GF-D8 (cell line): ENCODE results near the gene SLC4A5.

Experiments
- DNase-seq: peaks from one replicate; lab custom pipeline; 2025; lab: John Stamatoyannopoulos, UW

SLC4A5 gene, protein sequence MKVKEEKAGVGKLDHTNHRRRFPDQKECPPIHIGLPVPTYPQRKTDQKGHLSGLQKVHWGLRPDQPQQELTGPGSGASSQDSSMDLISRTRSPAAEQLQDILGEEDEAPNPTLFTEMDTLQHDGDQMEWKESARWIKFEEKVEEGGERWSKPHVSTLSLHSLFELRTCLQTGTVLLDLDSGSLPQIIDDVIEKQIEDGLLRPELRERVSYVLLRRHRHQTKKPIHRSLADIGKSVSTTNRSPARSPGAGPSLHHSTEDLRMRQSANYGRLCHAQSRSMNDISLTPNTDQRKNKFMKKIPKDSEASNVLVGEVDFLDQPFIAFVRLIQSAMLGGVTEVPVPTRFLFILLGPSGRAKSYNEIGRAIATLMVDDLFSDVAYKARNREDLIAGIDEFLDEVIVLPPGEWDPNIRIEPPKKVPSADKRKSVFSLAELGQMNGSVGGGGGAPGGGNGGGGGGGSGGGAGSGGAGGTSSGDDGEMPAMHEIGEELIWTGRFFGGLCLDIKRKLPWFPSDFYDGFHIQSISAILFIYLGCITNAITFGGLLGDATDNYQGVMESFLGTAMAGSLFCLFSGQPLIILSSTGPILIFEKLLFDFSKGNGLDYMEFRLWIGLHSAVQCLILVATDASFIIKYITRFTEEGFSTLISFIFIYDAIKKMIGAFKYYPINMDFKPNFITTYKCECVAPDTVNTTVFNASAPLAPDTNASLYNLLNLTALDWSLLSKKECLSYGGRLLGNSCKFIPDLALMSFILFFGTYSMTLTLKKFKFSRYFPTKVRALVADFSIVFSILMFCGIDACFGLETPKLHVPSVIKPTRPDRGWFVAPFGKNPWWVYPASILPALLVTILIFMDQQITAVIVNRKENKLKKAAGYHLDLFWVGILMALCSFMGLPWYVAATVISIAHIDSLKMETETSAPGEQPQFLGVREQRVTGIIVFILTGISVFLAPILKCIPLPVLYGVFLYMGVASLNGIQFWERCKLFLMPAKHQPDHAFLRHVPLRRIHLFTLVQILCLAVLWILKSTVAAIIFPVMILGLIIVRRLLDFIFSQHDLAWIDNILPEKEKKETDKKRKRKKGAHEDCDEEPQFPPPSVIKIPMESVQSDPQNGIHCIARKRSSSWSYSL

DNA sequence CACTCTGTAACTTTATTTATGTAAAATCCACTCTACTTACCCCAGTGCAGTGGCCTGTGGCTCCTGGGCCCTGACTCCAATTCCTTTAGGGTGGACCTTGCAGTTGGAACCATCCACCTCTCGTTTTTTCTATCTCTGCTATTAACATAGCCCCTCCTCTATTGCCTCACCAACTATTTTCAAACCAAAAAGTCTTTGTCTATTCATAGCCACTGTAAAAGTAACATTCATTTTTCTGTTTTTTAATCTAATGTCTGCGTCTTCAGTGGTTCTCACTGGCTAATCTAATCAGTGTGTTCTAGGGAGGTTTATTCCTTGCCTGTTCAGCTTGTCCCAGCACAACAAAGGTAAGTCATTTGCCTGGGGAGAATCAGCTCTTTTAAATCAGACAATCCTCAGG is at the start of gene SLC4A5:
Gene SLC4A5 (minus strand): TSS at position 101 of the 400 bp plus-strand sequence. CDS start 28,393 bp downstream, outside the sequence.
- no peak for DNase-seq

DNA sequence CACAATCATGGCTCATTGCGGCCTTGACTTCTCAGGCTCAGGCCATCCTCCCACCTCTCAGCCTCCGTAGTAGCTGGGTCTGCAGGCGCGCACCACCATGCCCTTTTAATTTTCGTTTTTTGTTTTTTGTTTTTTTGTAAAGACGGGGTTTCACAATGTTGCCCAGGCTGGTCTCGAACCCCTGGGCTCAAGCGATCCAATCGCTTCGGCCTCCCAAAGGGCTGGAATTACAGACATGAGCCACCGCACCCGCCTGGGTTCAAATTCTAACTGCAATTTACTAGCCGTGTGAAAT is 49.2 kb upstream of the SLC4A5 start:
- no peak for DNase-seq

DNA sequence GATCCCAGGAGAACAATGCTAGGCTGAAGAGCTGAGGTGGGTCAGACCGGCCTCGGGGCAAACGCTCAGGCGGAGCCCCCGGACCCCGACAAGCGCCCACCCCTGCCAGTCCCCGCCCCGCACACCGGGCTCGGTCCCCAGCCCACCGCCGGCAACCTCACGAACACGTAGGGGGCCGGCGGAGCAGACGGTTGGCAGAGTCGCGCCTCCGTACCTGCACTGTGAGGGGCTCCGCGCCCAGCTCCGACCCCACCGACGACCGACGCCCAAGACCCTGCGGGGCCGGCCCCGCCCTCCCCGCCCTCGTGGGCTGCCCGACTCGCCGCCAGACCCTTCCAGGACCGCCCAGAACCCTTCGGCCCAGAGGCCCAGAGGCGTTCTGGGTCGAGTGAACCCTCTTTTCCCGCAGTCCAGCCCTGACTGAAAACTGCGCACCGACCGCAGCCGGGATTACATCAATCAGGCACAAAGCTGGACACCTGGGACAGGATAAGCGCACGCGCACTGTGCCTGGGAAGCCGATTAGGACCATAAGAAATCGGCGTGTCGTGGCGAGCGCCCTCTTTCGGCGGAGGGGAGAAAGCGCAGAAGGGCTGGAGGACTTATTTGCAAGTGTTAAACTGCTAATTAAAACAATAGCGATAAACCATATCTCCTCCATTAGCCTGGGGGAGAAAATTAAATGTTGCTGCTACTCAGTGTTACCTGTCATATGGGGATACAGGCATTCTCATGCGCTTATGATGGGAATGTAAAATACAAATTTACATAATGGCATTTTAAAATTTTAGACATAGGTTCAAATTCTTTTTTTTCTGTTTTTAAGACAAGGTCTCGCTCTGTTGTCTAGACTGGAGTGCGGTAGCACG is 48.6 kb upstream of the SLC4A5 start:
- peak; percentile 61 for DNase-seq

DNA sequence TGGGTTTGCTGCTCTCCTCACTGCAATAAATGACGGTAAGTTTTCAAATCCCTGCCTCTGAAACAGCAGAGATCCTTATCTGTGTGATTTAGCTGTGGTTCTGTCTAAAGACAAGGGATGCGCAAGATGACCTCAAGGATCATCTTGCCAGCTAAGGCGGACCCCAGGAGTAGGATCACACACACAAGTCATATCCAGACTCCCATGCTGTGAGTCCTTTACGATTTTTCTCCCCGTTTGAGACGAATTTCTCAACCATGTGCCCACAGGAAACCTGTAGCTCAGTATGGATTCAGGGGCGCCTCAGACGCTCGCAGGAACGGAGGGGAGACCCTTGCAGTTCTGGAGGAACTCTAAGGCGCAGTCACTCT is 48.0 kb upstream of the SLC4A5 start:
- no peak for DNase-seq

DNA sequence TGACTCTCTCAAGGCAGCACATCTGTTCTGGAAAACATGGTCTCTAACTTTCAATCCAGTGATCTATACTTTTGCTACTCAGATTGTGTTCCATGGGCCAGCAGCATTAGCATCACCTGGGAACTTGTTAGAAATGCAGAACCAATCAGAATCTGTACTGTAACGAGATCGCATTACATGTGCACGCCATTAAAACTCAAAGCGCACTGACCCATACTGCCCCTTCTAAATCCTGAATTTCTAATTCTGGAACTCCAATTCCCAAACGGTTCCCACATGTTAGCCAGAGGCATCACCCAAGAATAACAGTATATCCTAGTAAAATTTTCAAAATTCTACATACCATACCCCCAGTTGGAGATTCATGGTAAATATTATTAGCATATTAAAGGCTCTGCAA is 47.4 kb upstream of the SLC4A5 start:
- no peak for DNase-seq

DNA sequence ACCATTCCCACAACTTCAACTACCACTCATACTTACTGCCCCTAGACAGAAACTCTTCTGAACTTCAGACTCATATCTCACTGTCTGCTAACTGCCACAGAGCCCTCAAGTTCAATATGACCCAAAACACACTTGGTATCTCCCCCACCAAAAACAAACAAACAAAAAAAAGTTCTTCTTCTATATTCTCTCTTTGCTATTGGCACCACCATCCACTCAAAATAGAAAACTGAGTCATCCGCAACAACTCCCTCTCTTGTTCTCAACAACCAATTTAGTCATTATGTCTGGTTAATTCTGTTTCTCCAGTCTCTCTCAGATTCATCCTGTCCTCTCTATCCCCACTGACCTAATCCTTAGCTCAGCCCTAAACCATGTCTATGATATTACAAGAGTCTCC is 44.1 kb upstream of the SLC4A5 start:
- DNase-seq, result no peak

DNA sequence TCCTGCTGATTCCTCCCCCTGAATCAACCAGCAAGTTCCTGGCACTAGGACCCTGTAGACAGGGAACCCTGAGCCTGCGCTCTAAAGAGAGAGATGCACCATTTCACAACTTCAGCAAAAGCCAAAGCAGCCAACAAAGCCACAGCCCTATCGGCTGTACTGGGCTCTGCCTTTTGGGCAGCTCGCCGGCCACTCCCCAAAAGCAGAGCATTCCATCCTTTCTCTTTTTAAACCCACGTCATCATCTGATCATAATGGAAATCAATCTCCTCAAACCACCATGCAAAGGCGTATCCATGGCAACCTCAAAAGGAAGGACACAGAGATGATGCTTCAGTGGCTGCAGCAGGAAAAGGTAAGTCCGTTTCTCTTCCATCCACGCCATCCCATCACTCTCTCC is 42.2 kb upstream of the SLC4A5 start:
- no peak for DNase-seq

DNA sequence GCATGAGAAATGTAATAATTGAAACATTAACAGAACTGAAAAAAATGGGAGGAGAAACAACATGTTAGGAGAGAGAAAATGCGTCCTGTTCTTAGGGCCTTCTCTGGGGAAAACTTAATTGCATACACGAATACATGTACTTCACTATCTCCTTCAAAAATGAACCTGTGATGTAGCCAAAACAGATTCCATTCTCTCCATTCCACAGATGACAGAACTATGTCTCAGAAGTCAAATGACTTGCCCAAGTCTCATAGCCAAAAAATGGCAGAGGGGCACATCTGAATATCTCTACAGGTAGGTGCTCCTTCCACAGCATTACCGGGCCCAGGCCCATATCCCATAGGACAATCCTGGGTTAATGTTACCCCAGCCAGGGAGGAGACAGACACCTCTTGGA is 40.8 kb upstream of the SLC4A5 start:
- DNase-seq, result no peak

DNA sequence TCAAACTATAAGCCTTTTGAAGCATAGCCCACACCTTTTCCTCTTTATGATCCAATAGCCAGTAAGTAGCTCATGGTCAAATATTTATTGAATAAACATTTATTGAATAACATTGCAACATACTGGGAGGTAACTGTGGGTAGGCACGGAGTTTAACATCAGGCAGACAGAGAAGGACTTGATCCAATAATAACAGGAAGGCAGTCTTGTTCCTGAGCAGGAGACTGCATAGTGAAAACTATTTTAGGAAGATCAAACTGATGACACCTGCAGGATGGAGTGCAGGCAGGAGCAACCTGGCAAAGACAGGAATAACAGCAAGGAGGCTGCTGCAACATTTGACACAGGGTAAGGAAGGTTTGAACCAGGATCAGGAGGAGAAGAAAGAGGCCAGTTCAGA is 40.0 kb upstream of the SLC4A5 start:
- DNase-seq, result no peak

DNA sequence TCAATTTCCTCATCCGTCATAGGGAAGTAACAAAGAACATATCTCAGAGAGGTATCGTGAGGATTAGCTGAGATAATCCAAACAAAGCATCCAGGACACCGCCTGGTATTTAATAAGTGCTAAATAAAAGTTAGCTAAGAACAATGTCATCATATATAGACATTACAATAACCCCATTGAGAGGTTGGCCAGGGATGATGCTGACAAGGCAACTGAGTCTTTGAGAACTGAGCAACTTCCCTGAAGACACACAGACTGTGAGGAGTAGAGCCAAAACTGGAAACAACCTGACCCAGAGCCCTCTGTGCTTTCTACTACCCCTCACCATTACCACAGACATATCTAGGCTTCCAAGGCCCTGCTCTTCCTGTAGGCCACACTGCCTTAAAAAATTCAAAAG is 38.5 kb upstream of the SLC4A5 start:
- no peak for DNase-seq

DNA sequence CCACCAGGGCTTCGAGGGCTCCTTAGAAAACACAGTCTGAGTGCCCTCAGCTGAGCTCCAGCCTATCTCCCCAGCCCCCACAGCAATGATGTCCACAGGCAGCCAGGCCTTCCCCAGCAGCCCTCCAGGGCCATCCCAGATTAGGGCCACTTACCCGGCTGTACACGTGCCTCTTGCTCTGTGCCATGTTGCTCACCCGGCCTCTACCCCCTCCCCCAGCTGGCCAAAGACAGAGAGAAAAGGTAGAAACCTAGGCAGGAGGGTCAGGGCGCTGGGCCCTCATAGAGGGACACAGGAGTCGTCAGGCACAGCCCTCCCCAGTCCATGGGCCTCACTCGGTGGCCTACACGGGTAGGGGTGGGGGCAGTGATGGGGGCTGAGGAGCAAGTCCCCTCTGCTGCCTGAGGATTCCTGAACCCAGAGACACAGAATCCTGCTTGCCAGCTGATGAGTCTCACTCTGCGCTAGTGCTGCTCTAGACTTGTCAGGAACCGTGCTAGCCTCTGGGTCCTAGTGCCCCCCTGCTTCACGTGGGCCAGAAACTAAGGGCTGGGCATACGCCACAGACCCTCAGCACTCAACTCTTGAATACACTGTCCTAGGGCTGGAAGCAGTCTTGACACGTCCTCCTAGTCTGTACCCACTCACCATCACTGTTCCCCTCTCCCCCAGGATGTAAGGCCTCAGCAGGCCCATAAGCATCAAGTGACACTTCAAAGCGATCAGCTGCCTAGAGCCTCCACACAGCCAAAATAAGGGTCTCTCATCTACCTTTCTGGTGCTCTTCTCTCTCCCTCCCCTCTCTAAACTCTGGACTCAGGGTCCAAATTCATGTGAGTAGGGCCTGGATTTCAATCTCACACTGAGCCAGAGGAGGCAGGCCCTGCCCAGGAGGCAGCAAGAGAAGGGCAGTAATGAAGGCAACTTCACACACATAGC is 36.9 kb upstream of the SLC4A5 start, which contains the start of gene DCTN1:
Gene DCTN1 (minus strand): TSS at position 461 of the 939 bp plus-strand sequence. CDS start 274 bp downstream, at position 187.
- DNase-seq, result no peak

DNA sequence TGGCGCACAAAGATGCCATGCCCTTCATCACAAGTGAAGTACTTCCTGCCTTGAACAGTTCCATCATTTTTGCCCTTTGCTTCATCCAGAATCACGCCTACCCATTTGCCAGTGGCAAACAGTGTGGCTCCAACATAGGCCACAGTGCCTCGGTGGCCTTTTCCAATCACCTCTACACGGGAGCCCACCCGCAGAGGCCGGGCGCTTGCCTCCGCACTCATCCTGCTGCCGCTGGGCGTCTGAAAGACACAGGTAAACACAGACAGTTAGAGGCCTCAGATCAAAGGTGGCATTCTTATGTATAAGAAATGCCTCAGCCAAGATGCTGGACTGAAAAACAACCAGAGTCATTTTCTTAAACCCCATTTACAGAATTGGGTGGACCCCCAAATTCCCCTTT is 34.8 kb upstream of the SLC4A5 start:
- DNase-seq, result no peak

DNA sequence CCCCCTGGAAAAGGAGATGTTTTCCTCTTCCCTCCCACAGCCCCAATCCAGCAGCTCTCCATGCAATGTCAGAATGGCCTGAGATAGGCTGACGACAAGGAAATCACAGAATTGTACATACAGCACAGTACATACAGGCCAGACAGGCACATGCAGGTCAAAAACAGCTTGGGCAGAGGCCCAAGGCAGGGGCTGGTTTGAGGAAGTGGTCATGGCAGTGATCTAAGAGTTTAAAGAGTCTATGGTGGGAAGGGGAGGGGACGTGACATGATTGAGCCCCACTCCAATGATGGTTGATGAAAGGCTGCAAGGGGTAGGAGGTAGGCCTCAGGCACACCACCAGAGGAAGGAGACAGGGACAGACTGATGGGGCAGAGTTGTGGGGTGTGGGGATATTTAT is 32.6 kb upstream of the SLC4A5 start:
- no peak for DNase-seq

DNA sequence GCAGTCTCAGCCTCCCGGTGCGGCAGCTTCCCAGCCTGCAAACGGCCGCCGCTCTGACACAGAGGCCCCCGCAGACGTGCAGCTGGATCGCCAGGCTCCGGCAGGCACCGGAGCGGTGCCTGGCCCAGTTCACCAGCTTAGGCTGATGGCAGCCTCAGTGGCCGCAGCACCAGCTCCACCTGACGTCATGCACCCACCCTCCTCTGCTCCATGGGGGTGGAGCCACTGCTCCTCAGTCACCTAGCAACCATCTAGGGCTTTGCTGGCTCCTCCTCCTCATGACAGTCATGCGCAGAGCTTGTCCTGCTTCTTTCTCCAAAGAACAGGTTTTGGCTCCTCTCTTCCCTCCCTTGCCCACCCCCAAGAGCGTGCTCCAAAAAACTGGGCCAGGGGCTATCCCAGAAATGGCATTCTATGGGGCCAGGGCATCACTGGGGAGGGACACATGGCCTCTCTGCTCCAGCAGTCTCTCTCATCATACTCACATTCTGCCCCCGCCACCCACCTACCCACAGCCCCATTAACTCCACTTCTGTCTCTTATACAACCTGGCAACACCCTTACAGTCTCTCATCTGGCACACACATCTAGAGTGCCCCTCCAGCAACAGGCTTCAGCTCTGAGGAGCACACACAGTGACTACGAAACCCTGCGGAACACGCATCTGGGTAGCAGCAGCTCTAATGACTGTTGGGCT is 31.4 kb upstream of the SLC4A5 start:
- DNase-seq, result no peak

DNA sequence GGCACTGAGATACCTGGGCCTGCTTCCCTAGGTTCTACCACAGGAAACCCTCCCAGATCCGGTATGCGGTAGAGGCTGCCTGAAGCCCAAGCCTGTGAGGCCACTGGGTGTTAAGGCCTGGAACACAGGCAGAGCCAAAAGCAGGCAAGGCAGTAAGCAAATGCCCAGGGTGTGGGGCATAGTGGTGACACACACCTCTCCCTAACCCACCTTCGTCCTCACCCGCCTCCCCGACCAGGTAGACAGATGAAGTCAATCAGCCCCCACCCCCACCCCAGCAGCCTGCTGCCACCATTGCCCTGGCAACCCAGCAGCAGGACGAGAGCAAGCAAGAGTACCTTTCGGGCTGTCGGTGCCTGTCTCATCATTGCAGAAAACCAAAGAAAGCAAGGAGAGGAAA is 30.8 kb upstream of the SLC4A5 start:
- no peak for DNase-seq

DNA sequence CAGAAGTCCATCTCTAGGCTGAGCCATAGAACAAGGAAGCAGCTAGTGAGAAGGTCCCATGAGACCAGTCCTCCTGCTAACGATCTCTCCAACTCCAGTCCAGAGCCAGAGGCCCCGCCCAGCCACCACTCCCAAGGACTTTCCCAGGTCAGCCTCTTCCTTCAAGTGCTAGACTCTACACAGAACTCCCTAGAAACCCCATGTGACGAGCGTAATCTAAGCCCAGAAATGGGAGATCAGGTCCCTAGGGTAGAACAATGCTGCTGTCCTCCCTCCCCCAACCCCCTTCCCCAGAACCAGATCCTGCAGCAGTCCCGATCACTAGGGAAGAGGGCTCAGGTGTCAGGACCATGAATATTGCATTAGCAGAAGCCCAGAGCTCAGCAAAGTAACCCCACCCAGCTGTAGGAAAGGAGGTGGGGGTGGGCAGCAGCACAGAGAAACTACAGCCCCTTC is 30.0 kb upstream of the SLC4A5 start:
- DNase-seq, result no peak

DNA sequence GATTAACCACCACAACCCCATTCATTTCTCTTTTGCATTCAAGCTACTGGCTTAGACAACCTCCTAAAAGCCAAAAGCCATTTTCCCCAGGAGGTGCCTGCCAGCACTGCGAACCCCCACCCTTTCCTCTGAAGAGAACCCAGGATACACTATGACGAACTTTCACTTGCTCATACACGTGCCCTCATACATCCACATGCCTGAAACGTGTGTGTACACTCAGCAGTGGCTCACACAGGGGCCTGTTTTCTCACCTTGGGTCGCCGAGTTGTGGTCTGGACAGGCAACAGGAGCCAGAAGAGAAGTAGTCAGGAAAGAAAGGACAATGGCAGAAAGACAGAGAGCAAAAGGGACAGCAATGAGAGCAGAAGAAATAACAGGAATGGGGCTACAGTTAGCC is 29.5 kb upstream of the SLC4A5 start:
- no peak for DNase-seq

DNA sequence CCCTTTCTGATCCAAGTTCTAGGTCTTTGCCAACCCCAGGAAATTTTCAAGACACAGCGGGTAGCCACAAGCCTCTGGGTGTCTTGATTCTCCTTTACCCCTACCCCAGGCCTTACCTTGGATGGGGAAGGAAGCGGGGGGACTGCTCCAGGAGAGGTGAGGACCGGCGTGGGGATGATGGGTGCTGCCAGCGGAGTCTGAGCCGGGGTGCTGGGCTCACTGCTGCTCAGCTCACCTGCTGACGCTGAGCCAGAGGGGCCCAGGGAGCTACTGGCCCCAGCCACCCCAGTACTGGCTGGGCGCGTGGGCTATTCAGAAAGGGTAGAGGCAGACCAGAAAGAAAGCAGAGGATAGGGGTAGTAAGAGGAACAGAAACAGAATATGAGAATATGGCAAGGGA is 28.2 kb upstream of the SLC4A5 start:
- no peak for DNase-seq

DNA sequence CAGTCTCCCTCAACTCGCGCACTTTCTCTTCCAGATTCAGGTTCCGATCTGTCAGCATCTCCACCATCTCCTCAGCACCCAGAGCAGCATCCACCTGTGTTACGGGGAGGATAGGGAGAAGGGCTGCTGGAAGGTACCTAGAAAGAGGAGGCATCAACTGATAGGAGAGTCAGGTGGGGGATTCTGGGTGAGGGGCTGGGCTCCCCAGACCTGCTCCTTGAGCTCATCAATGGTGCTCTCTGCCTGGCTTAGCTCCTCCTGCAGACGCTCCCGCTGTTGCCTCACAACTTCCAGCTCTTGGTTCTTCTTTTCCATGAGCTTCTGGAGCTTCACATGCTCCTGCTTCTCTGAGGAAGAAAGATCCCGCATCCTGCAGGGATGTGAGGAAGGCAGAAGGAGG is 26.8 kb upstream of the SLC4A5 start:
- no peak for DNase-seq

DNA sequence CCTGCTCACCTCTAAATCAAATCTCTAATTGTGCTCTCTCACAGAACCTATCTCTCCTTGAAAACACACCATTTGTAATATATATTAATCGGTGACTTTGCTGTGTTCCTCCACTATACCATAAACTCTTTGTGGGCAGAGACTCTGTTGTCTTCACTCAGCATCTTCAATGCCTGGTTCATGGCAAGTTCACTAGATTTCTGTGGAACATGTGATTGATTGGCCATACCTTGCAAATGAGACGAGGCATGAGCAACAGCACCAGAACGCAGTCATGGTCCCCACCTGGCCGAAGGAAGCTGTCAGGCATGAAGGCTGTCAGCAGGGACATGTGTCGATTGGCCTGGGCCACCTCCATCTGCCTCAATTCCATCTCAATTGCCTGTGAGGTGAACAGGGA is 25.3 kb upstream of the SLC4A5 start:
- DNase-seq, result no peak
